CD4-positive, alpha-beta T cell (primary cell): Measurements from ENCODE around the gene MOGAT1. TPM values are rescaled to one million over a fixed set of nuclear protein-coding genes. Genes with fewer than 3 reads are reported as not detected.

ENCODE experiments used
- ATAC-seq: fragments of 200-7000 bp; cut with Tn5 transposase; one replicate; pipeline ENCODE4 v1.10.0; 2022; ENCODE audit warnings: mild to moderate bottlenecking; ENCODE audit not compliant: poor library complexity
- CTCF ChIA-PET: fragments of 350-600 bp; sonication (Branson Sonifier 250); formaldehyde crosslinking; loops from one replicate; lab custom pipeline; 2021; ENCODE audit warnings: antibody characterized with exemption, inconsistent platforms; lab: Charles Lee
- POLR2A ChIA-PET: fragments of 350-600 bp; sonication (Branson Sonifier 250); formaldehyde crosslinking; loops from one replicate; lab custom pipeline; 2021; ENCODE audit warnings: antibody characterized with exemption, inconsistent platforms; lab: Charles Lee
- DNase-seq, 14 experiments: peaks; one replicate each; pipeline ENCODE4 v3.0.0-alpha.2; 2013 to 2020; ENCODE audit warnings: mixed read lengths in 2 of 14
- H3K27ac ChIP-seq, 2 donors: one replicate each; pipeline versions ENCODE4 v1.5.1 to v1.7.0; 2013; ENCODE audit warnings: low read length in 2 of 2, low read depth in 1 of 2, mild to moderate bottlenecking in 1 of 2
- H3K27me3 ChIP-seq, 2 experiments: 1 replicate in 1 of 2; 2 replicates in 1 of 2; pipeline versions ENCODE4 v1.6.1 to v1.7.0; 2013; ENCODE audit warnings: low read length in 2 of 2, control low read depth in 1 of 2, mild to moderate bottlenecking in 1 of 2, moderate library complexity in 1 of 2; ENCODE audit not compliant: insufficient read depth in 2 of 2, control insufficient read depth in 1 of 2
- H3K36me3 ChIP-seq: one replicate; pipeline ENCODE4 v1.6.1; 2013; ENCODE audit warnings: low read length, control low read depth; ENCODE audit not compliant: insufficient read depth
- H3K4me1 ChIP-seq: one replicate; pipeline ENCODE4 v1.6.1; 2013; ENCODE audit warnings: low read length, control low read depth; ENCODE audit not compliant: insufficient read depth
- H3K4me3 ChIP-seq: one replicate; pipeline ENCODE4 v1.5.1; 2013; ENCODE audit warnings: mild to moderate bottlenecking, low read length, moderate library complexity
- H3K9me3 ChIP-seq, 2 experiments: 1 replicate in 1 of 2; 2 replicates in 1 of 2; pipeline versions ENCODE4 v1.6.1 to v1.7.0; 2013; ENCODE audit warnings: low read length in 2 of 2, mild to moderate bottlenecking in 2 of 2, control low read depth in 1 of 2, moderate library complexity in 1 of 2; ENCODE audit not compliant: control insufficient read depth in 1 of 2, insufficient read depth in 1 of 2
- H3K27ac Mint-ChIP-seq: one replicate; pipeline ENCODE4 v1.8.0; 2020; ENCODE audit warnings: mixed read lengths
- H3K27me3 Mint-ChIP-seq: one replicate; pipeline ENCODE4 v1.8.0; 2021; ENCODE audit warnings: mixed read lengths
- H3K36me3 Mint-ChIP-seq: one replicate; pipeline ENCODE4 v1.8.0; 2021; ENCODE audit warnings: low read depth, mixed read lengths
- H3K4me1 Mint-ChIP-seq: one replicate; pipeline ENCODE4 v1.8.0; 2021; ENCODE audit warnings: low read depth, mixed read lengths
- H3K4me3 Mint-ChIP-seq: one replicate; pipeline ENCODE4 v1.8.0; 2020; ENCODE audit warnings: mild to moderate bottlenecking, mixed read lengths
- H3K9me3 Mint-ChIP-seq: one replicate; pipeline ENCODE4 v1.8.0; 2020; ENCODE audit warnings: mixed read lengths
- CTCF ChIP-seq: fragments of 200-600 bp; IDR thresholded peaks from one replicate; pipeline ENCODE4 v1.8.0; 2022; ENCODE audit warnings: antibody characterized with exemption, mild to moderate bottlenecking
- intact Hi-C, 2 experiments: fragments of 100-400 bp; cut with DNase I in 1 of 2; cut with micrococcal nuclease in 1 of 2; formaldehyde crosslinking; loops; one replicate each; pipeline versions ENCODE4 v1.15.1 to v1.9.0; 2023 to 2025; cut with DNase I, micrococcal nuclease
- total RNA-seq, 174 experiments: library from RNA in 2 of 174; stranded (reverse) in 2 of 174; gene quantifications; one replicate each; pipeline ENCODE4 v1.2.3 and lab custom pipeline; 2021 to 2026

The MOGAT1 gene
- total RNA-seq, 2 experiments from 2014 or later: not detected

GRCh38 chr2:222739939-222740338 is 68.5 kb downstream of the MOGAT1 start:
- Mint-ChIP-seq H3K36me3 (no peaks in the 10 kb centered on the region), H3K4me3 (no peak overlapping the region)

GRCh38 chr2:222743251-222743812 is 71.9 kb downstream of the MOGAT1 start:
- CTCF ChIA-PET: interaction anchor here (0.6 kb wide), 1 partner anchor 17 kb away, joined by 3 read pairs; no protein-coding TSS in a partner anchor
- Histone ChIP-seq H3K4me1 (peaks cover 3% of the 10 kb centered on the region), H3K36me3 (no peaks in the 10 kb centered on the region), H3K4me3 (no peak overlapping the region), H3K27ac (no peak overlapping the region), H3K27me3 (peaks cover 0 to 5% of the 10 kb centered on the region in 2 experiments), H3K9me3 (no peaks in the 10 kb centered on the region)
- Mint-ChIP-seq H3K27me3 (peaks cover 9% of the 10 kb centered on the region), H3K4me1 (peaks cover 7% of the 10 kb centered on the region), H3K9me3 (no peaks in the 10 kb centered on the region), H3K36me3 (no peaks in the 10 kb centered on the region), H3K27ac (no peak overlapping the region), H3K4me3 (no peak overlapping the region)
- POLR2A ChIA-PET: no interaction called here
- peak in 1 of 14 experiments; percentile 13 for DNase-seq
- intact Hi-C loops: no loop called here
- TF ChIP-seq CTCF: no peak
- no peak for ATAC-seq

More at GRCh38 chr2:222739939-222740338, 68.5 kb downstream of the MOGAT1 start:
- no peak for DNase-seq
- H3K27ac Mint-ChIP-seq: no peak overlapping the region
- TF ChIP-seq CTCF: no peak
- Histone ChIP-seq H3K4me1 (peaks cover 3% of the 10 kb centered on the region), H3K27me3 (peaks cover 0 to 5% of the 10 kb centered on the region in 2 experiments), H3K4me3 (no peak overlapping the region), H3K9me3 (no peaks in the 10 kb centered on the region), H3K36me3 (no peaks in the 10 kb centered on the region), H3K27ac (no peak overlapping the region)
- H3K4me1 Mint-ChIP-seq: peaks cover 7% of the 10 kb centered on the region
- ATAC-seq: no peak
- POLR2A ChIA-PET: no interaction called here
- H3K27me3 Mint-ChIP-seq: peaks cover 17% of the 10 kb centered on the region
- CTCF ChIA-PET: no interaction called here
- intact Hi-C loops: no loop called here
- no peaks in the 10 kb centered on the region for H3K9me3 Mint-ChIP-seq

GRCh38 chr2:222745836-222746559 is 74.5 kb downstream of the MOGAT1 start:
- H3K27me3 ChIP-seq: peaks cover 0 to 5% of the 10 kb centered on the region in 2 experiments
- Mint-ChIP-seq H3K4me1 (peaks cover 7% of the 10 kb centered on the region), H3K27me3 (peaks cover 9% of the 10 kb centered on the region), H3K27ac (no peak overlapping the region), H3K36me3 (no peaks in the 10 kb centered on the region), H3K9me3 (no peaks in the 10 kb centered on the region), H3K4me3 (no peak overlapping the region)
- DNase-seq (no peak), ATAC-seq (no peak)
- ChIA-PET CTCF (no interaction called here), POLR2A (no interaction called here)
- H3K4me1 ChIP-seq: peaks cover 3% of the 10 kb centered on the region
- H3K4me3 ChIP-seq: no peak overlapping the region
- no peak overlapping the region for H3K27ac ChIP-seq
- TF ChIP-seq CTCF: no peak
- intact Hi-C loops: no loop called here
- no peaks in the 10 kb centered on the region for H3K9me3 ChIP-seq
- no peaks in the 10 kb centered on the region for H3K36me3 ChIP-seq
